Dendritic cell treated with granulocyte-macrophage colony-stimulating factor and Interleukin-4, amounts not matched to agents 40 ng/mL and 50 ng/mL, for 4 days (primary cell): ENCODE data around the gene TAC1.
"Not testable (repeated sequence)": the region's sequence is repeated elsewhere in the genome, so short reads cannot be mapped to it uniquely, and the experiment has no call there.

Experiments
- H3K27ac Mint-ChIP-seq: one replicate; pipeline ENCODE4 v1.8.0; 2022; ENCODE audit warnings: mild to moderate bottlenecking, mixed read lengths
- H3K27me3 Mint-ChIP-seq: one replicate; pipeline ENCODE4 v1.8.0; 2022; ENCODE audit warnings: mild to moderate bottlenecking, mixed read lengths
- H3K36me3 Mint-ChIP-seq: one replicate; pipeline ENCODE4 v1.8.0; 2022; ENCODE audit warnings: low read depth, mixed read lengths
- H3K4me1 Mint-ChIP-seq: one replicate; pipeline ENCODE4 v1.8.0; 2022; ENCODE audit warnings: low read depth, mixed read lengths
- H3K4me3 Mint-ChIP-seq: one replicate; pipeline ENCODE4 v1.8.0; 2022; ENCODE audit warnings: mild to moderate bottlenecking, moderate library complexity, mixed read lengths
- H3K9me3 Mint-ChIP-seq: one replicate; pipeline ENCODE4 v1.8.0; 2022; ENCODE audit warnings: mixed read lengths
- intact Hi-C: fragments of 100-400 bp; cut with micrococcal nuclease; formaldehyde crosslinking; loops from one replicate; pipeline ENCODE4 v1.15.0; 2022

TAC1 gene

DNA sequence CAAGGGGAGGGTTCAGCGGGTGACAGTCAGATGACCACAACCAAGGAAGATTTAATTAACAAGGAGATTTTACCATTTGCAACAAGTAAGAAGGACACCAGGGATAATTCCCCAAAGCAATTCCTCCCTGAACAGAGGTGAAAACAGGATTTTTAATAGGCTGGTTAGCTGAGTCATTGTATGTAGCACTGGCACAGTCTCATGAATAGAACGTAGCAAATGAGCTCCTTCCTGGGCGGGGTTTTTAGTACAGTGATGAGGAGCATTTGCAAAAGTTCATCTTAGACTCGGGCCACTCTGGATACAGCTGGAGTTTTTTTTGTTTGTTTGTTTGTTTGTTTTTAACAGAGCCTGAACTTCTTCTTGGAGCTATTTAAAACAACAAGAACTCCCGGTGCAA, 39.0 kb downstream of the TAC1 start:
- intact Hi-C loops, result no loop called here
- no peaks in the 10 kb centered on the region for H3K36me3 Mint-ChIP-seq
- no peaks in the 10 kb centered on the region for H3K27me3 Mint-ChIP-seq
- no peaks in the 10 kb centered on the region for H3K4me1 Mint-ChIP-seq
- H3K9me3 Mint-ChIP-seq, result no peaks in the 10 kb centered on the region
- H3K4me3 Mint-ChIP-seq, result no peak overlapping the region
- H3K27ac Mint-ChIP-seq, result no peak overlapping the region

DNA sequence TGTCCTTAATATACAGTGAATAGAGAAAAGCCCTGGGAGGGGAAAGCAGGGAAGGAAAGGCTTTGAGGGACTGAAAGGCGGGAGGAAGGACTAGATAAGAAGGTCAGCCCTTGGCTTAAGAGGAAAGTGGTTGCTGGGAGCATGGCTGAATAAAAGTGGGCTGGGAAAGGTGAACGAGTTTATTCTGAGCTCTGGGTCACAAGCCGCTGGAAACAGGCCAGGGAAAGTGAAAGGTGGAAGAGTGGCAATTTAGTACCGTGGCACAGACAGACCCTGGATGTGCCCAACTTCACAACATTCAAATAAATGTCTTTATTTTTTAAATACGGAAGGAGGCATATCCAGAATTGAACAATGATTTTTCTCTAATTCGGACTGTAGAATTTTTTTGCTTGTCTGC, 39.7 kb downstream of the TAC1 start:
- intact Hi-C loops, result no loop called here
- H3K36me3 Mint-ChIP-seq, result no peaks in the 10 kb centered on the region
- no peak overlapping the region for H3K4me3 Mint-ChIP-seq
- no peak overlapping the region for H3K27ac Mint-ChIP-seq
- no peaks in the 10 kb centered on the region for H3K27me3 Mint-ChIP-seq
- H3K9me3 Mint-ChIP-seq, result no peaks in the 10 kb centered on the region
- H3K4me1 Mint-ChIP-seq, result no peaks in the 10 kb centered on the region

DNA sequence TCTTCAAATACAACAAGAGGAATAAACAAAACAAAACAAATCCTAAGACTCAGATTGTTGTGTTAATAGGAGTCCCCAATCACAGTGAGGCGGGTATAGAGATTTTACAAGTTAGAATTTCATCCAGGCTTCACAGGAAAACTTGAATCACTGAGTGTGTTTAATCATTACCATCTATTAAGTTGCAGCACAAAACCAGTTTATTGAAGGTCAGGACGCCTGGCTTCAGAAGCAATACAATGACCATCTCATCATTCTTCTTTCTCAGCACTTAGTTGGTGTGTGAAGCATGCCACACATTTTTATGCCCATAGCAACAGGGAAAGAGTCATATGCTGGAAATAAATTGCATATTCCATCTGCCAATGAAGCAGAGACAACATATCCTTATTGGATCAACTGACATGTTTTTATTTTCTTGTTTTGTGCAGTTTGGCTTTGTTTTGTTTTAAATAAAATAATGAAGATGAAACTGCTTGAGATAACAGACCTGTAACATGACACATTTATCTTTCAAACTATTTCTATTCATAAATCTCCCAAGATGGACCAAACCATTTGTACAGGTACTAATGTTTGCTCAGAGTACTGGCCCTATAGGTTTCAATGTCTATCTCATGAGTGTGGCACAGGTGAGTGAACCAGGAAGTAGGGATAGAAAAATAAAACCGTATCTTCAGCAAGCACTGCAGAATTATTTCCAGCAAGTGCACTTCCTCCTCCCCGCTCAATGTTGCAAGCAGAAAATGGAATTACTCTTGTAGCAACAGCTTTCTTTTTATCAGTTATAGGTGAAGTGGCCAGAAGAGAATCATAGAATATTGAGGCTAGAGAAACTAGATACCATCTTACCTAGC, 40.4 kb downstream of the TAC1 start:
- no peaks in the 10 kb centered on the region for H3K27me3 Mint-ChIP-seq
- H3K36me3 Mint-ChIP-seq, result no peaks in the 10 kb centered on the region
- H3K4me1 Mint-ChIP-seq, result no peaks in the 10 kb centered on the region
- H3K27ac Mint-ChIP-seq, result no peak overlapping the region
- no peaks in the 10 kb centered on the region for H3K9me3 Mint-ChIP-seq
- intact Hi-C loops, result no loop called here
- no peak overlapping the region for H3K4me3 Mint-ChIP-seq

DNA sequence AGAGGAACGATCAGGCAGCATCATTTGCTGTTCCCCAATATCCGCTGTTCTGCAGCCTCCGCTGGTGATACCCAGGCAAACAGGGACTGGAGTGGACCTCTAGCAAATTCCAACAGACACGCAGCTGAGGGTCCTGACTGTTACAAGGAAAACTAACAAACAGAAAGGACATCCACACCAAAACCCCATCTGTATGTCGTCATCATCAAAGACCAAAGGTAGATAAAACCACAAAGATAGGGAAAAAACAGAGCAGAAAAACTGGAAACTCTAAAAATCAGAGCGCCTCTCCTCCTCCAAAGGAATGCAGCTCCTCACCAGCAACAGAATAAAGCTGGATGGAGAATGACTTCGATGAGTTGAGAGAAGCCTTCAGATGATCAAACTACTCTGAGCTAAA, 54.5 kb downstream of the TAC1 start:
- H3K27me3 Mint-ChIP-seq, H3K36me3 Mint-ChIP-seq, H3K4me1 Mint-ChIP-seq, H3K27ac Mint-ChIP-seq, H3K4me3 Mint-ChIP-seq, intact Hi-C loops: not testable (repeated sequence)
- peaks cover 31% of the 10 kb centered on the region for H3K9me3 Mint-ChIP-seq
